ENCODE measurements around the gene BOD1.

DNA sequence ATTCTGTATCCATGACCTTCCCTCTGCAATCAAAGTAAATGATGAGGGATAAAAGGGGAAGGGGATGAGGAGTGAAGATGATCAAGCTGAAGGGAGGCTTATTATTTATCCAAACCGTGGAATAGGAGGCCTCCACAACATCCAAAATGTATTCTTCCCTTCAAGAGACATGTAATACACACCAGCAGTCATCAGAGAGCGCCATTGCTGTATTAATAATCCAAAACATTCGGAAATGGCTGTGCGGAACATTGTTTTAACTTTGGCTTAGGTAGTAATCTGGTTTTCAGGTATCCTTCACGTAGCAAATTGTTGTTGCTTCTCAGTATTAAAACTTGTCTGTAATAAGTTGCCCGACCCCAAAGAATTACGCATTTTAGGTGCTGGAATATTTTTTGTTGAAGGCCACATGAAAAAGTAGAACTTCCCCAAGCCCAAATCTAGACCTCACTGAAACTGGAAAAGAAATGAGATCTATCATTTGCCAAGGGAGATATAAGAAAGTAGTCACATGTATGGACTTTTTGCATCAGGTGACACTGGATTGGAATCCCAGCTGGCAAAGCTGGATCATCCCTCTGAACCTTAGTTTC lies 2.6 kb upstream of the BOD1 start:
- no peak for TF ChIP-seq YY1 (IDR thresholded peaks at IDR 0.05; ENCODE audit: insufficient read depth, insufficient read length)
- TF ChIP-seq SUZ12 (IDR thresholded peaks at IDR 0.05; ENCODE audit: extremely low read depth, insufficient read depth, insufficient read length), result no peak
- TF ChIP-seq ZNF274 (IDR thresholded peaks at IDR 0.05; ENCODE audit: low read depth, low read length), result no peak
